ENCODE results near the gene TBC1D5.

The TBC1D5 gene

GRCh38 chr3:17314171-17314570 lies 428.3 kb downstream of the TBC1D5 start:
- H3K4me3 ChIP-seq (ENCODE audit: low read depth, low read length): no peak overlapping the region

- H3K4me3 ChIP-seq (ENCODE audit: low read depth, low read length): no peak overlapping the region
Measured at GRCh38 chr3:17313746-17314145, 428.7 kb downstream of the TBC1D5 start.

GRCh38 chr3:17310983-17311382 lies 431.4 kb downstream of the TBC1D5 start:
- H3K4me3 ChIP-seq (ENCODE audit: low read depth, low read length): no peak overlapping the region

GRCh38 chr3:17307887-17308286 lies 434.5 kb downstream of the TBC1D5 start:
- H3K4me3 ChIP-seq (ENCODE audit: low read depth, low read length): no peak overlapping the region

- no peak overlapping the region for H3K4me3 ChIP-seq (ENCODE audit: low read depth, low read length)
Measured at GRCh38 chr3:17307482-17307881, 434.9 kb downstream of the TBC1D5 start.

GRCh38 chr3:17304969-17305368 lies 437.5 kb downstream of the TBC1D5 start:
- H3K4me3 ChIP-seq (ENCODE audit: low read depth, low read length): no peak overlapping the region

GRCh38 chr3:17302774-17303173 lies 439.7 kb downstream of the TBC1D5 start:
- no peak overlapping the region for H3K4me3 ChIP-seq (ENCODE audit: low read depth, low read length)

GRCh38 chr3:17302170-17302569 lies 440.3 kb downstream of the TBC1D5 start:
- no peak overlapping the region for H3K4me3 ChIP-seq (ENCODE audit: low read depth, low read length)

- no peak overlapping the region for H3K4me3 ChIP-seq (ENCODE audit: low read depth, low read length)
Measured at GRCh38 chr3:17301271-17301670, 441.2 kb downstream of the TBC1D5 start.

GRCh38 chr3:17300441-17300840 lies 442.0 kb downstream of the TBC1D5 start:
- no peak overlapping the region for H3K4me3 ChIP-seq (ENCODE audit: low read depth, low read length)

- H3K4me3 ChIP-seq (ENCODE audit: low read depth, low read length): no peak overlapping the region
Measured at GRCh38 chr3:17298038-17298437, 444.4 kb downstream of the TBC1D5 start.

- no peak overlapping the region for H3K4me3 ChIP-seq (ENCODE audit: low read depth, low read length)
Measured at GRCh38 chr3:17292556-17292955, 449.9 kb downstream of the TBC1D5 start.

GRCh38 chr3:17290894-17291293 lies 451.5 kb downstream of the TBC1D5 start:
- H3K4me3 ChIP-seq (ENCODE audit: low read depth, low read length): no peak overlapping the region

GRCh38 chr3:17288839-17289399 lies 453.5 kb downstream of the TBC1D5 start:
- no peak overlapping the region for H3K4me3 ChIP-seq (ENCODE audit: low read depth, low read length)

GRCh38 chr3:17287006-17287689 lies 455.3 kb downstream of the TBC1D5 start:
- H3K4me3 ChIP-seq (ENCODE audit: low read depth, low read length): no peak overlapping the region

GRCh38 chr3:17278006-17278405 lies 464.4 kb downstream of the TBC1D5 start:
- no peak overlapping the region for H3K4me3 ChIP-seq (ENCODE audit: low read depth, low read length)

GRCh38 chr3:17266846-17267245 lies 475.6 kb downstream of the TBC1D5 start:
- no peak overlapping the region for H3K4me3 ChIP-seq (ENCODE audit: low read depth, low read length)

GRCh38 chr3:17261627-17262369 lies 480.6 kb downstream of the TBC1D5 start:
- H3K4me3 ChIP-seq (ENCODE audit: low read depth, low read length): no peak overlapping the region

- no peak overlapping the region for H3K4me3 ChIP-seq (ENCODE audit: low read depth, low read length)
Measured at GRCh38 chr3:17260257-17260656, 482.2 kb downstream of the TBC1D5 start.

- no peak overlapping the region for H3K4me3 ChIP-seq (ENCODE audit: low read depth, low read length)
Measured at GRCh38 chr3:17259685-17260084, 482.7 kb downstream of the TBC1D5 start.

GRCh38 chr3:17258823-17259436 lies 483.5 kb downstream of the TBC1D5 start:
- H3K4me3 ChIP-seq (ENCODE audit: low read depth, low read length): no peak overlapping the region

- H3K4me3 ChIP-seq (ENCODE audit: low read depth, low read length): no peak overlapping the region
Measured at GRCh38 chr3:17257269-17257668, 485.2 kb downstream of the TBC1D5 start.
